H1 (cell line): Measurements from ENCODE around the gene P2RX6. TPM values are rescaled to one million over a fixed set of nuclear protein-coding genes. Genes with fewer than 3 reads are reported as not detected.

Experiments used
- CTCF ChIA-PET: fragments of 300-600 bp; sonication (Branson Sonifier 250); formaldehyde crosslinking; loops from one replicate; lab custom pipeline; 2021; ENCODE audit not compliant: partially characterized antibody; lab: Charles Lee
- POLR2A ChIA-PET: fragments of 300-600 bp; sonication (Branson Sonifier 250); formaldehyde crosslinking; loops from one replicate; lab custom pipeline; 2021; ENCODE audit warnings: inconsistent platforms; ENCODE audit not compliant: partially characterized antibody; lab: Charles Lee
- DNase-seq, 2 experiments: peaks; one replicate each; pipeline versions ENCODE4 v3.0.0 to v3.0.0-alpha.2; 2010 to 2022; ENCODE audit warnings: low spot score in 2 of 2, low read depth in 1 of 2, mixed read lengths in 1 of 2
- FAIRE-seq: peaks from 2 replicates; lab custom pipeline; 2011; peaks lifted over from hg19 to GRCh38; lab: Jason Lieb, UNC
- H2AFZ ChIP-seq: 2 replicates; pipeline ENCODE4 v1.8.1; 2012; ENCODE audit warnings: low read length, inconsistent platforms
- H2AK5ac ChIP-seq: 2 replicates; pipeline ENCODE4 v1.6.1; 2013; ENCODE audit warnings: low read depth, low read length
- H2BK120ac ChIP-seq: replicated peaks from 2 replicates; pipeline ENCODE3; 2013; ENCODE audit warnings: low read depth, low read length, inconsistent platforms
- H2BK12ac ChIP-seq: 2 replicates; pipeline ENCODE4 v1.6.1; 2013; ENCODE audit warnings: low read depth, low read length
- H2BK15ac ChIP-seq: 2 replicates; pipeline ENCODE4 v1.6.1; 2013; ENCODE audit warnings: low read length
- H2BK20ac ChIP-seq: 2 replicates; pipeline ENCODE4 v1.6.1; 2013; ENCODE audit warnings: low read length
- H2BK5ac ChIP-seq: 2 replicates; pipeline ENCODE4 v1.6.1; 2013; ENCODE audit warnings: low read depth, low read length
- H3K14ac ChIP-seq: 2 replicates; pipeline ENCODE4 v1.6.1; 2013; ENCODE audit warnings: inconsistent platforms; ENCODE audit not compliant: insufficient read length
- H3K18ac ChIP-seq: 2 replicates; pipeline ENCODE4 v1.6.1; 2013; ENCODE audit warnings: low read length; ENCODE audit errors: extremely low read depth
- H3K23ac ChIP-seq: 2 replicates; pipeline ENCODE4 v1.6.1; 2013; ENCODE audit warnings: inconsistent platforms; ENCODE audit not compliant: insufficient read length
- H3K23me2 ChIP-seq: 2 replicates; pipeline ENCODE4 v1.6.1; 2013; ENCODE audit warnings: low read depth, low read length
- H3K27ac ChIP-seq: 2 replicates; pipeline ENCODE4 v1.6.1; 2011; ENCODE audit warnings: low read depth, low read length, inconsistent platforms
- H3K27me3 ChIP-seq, 4 experiments: replicated peaks in 1 of 4; 1 replicate in 1 of 4; 2 replicates in 3 of 4; pipeline versions ENCODE4 v1.6.1 to v1.8.1; 2011 to 2013; ENCODE audit warnings: low read length in 3 of 4, mild to moderate bottlenecking in 3 of 4, inconsistent platforms in 2 of 4, mixed read lengths in 2 of 4, moderate library complexity in 1 of 4; ENCODE audit not compliant: control insufficient read depth in 3 of 4, insufficient read depth in 3 of 4; ENCODE audit errors: extremely low read depth in 1 of 4
- H3K36me3 ChIP-seq, 4 experiments: 2 replicates each; pipeline versions ENCODE4 v1.6.1 to v1.8.1; 2011 to 2013; ENCODE audit warnings: mild to moderate bottlenecking in 4 of 4, low read length in 3 of 4, moderate library complexity in 2 of 4, control low read depth in 1 of 4, inconsistent platforms in 1 of 4; ENCODE audit not compliant: insufficient read depth in 4 of 4, control insufficient read depth in 2 of 4
- H3K4ac ChIP-seq: replicated peaks from 2 replicates; pipeline ENCODE3; 2013; ENCODE audit warnings: low read length, low read depth, mixed read lengths, inconsistent platforms; ENCODE audit not compliant: insufficient read length
- H3K4me1 ChIP-seq, 4 experiments: replicated peaks in 1 of 4; 1 replicate in 1 of 4; 2 replicates in 3 of 4; pipeline versions ENCODE4 v1.6.1 to v1.8.1; 2011 to 2013; ENCODE audit warnings: low read length in 3 of 4, inconsistent platforms in 2 of 4, mixed read lengths in 1 of 4; ENCODE audit not compliant: insufficient read depth in 4 of 4, control insufficient read depth in 3 of 4
- H3K4me2 ChIP-seq, 2 experiments: 2 replicates each; pipeline versions ENCODE4 v1.6.1 to v1.8.1; 2011 to 2013; ENCODE audit warnings: low read depth in 2 of 2, low read length in 2 of 2, control low read depth in 1 of 2, inconsistent platforms in 1 of 2, mild to moderate bottlenecking in 1 of 2; ENCODE audit not compliant: insufficient read depth in 1 of 2
- H3K4me3 ChIP-seq, 4 experiments: fragments of 200-600, 300-600 bp in 1 of 4; sonication (generic), shearing (Covaris generic), sonication (Bioruptor Twin) in 1 of 4; 2 replicates each; pipeline versions ENCODE4 v1.5.1 to v1.8.1; 2011 to 2016; ENCODE audit warnings: low read length in 4 of 4, low read depth in 3 of 4, control low read depth in 2 of 4, inconsistent platforms in 2 of 4, mild to moderate bottlenecking in 2 of 4, mixed read lengths in 1 of 4, moderate library complexity in 1 of 4; ENCODE audit not compliant: insufficient read depth in 2 of 4; ENCODE audit errors: extremely low read depth in 1 of 4
- H3K56ac ChIP-seq: replicated peaks from 2 replicates; pipeline ENCODE3; 2013; ENCODE audit warnings: low read depth, mild to moderate bottlenecking, mixed read lengths, low read length, inconsistent platforms; ENCODE audit not compliant: insufficient read length
- H3K79me1 ChIP-seq: 2 replicates; pipeline ENCODE4 v1.6.1; 2013; ENCODE audit warnings: low read depth, low read length, control low read depth
- H3K79me2 ChIP-seq, 2 experiments: 2 replicates each; pipeline versions ENCODE4 v1.6.1 to v1.8.1; 2012 to 2013; ENCODE audit warnings: low read length in 2 of 2, mild to moderate bottlenecking in 2 of 2, inconsistent platforms in 1 of 2; ENCODE audit not compliant: insufficient read depth in 2 of 2, control insufficient read depth in 1 of 2
- H3K9ac ChIP-seq, 4 experiments: replicated peaks in 1 of 4; 1 replicate in 1 of 4; 2 replicates in 3 of 4; pipeline versions ENCODE4 v1.6.1 to v1.8.1; 2011 to 2013; ENCODE audit warnings: low read depth in 3 of 4, low read length in 3 of 4, control low read depth in 2 of 4, mild to moderate bottlenecking in 2 of 4, moderate library complexity in 2 of 4, inconsistent platforms in 1 of 4; ENCODE audit errors: extremely low read depth in 1 of 4
- H3K9me3 ChIP-seq, 2 experiments: 2 replicates each; pipeline versions ENCODE4 v1.6.1 to v1.8.1; 2012 to 2013; ENCODE audit warnings: mild to moderate bottlenecking in 2 of 2, moderate library complexity in 2 of 2, control low read depth in 1 of 2, inconsistent platforms in 1 of 2, low read depth in 1 of 2, low read length in 1 of 2, mixed read lengths in 1 of 2; ENCODE audit not compliant: insufficient read depth in 2 of 2
- H4K20me1 ChIP-seq, 2 experiments: replicated peaks in 1 of 2; 2 replicates each; pipeline versions ENCODE3 to v1.8.1; 2011 to 2013; ENCODE audit warnings: inconsistent platforms in 2 of 2, low read length in 2 of 2, mild to moderate bottlenecking in 1 of 2; ENCODE audit not compliant: insufficient read depth in 2 of 2, control insufficient read depth in 1 of 2
- H4K5ac ChIP-seq: 2 replicates; pipeline ENCODE4 v1.6.1; 2013; ENCODE audit warnings: low read length, low read depth, mixed read lengths, inconsistent platforms; ENCODE audit not compliant: insufficient read length
- H4K8ac ChIP-seq: 2 replicates; pipeline ENCODE4 v1.8.0; 2013; ENCODE audit warnings: mild to moderate bottlenecking, moderate library complexity, low read length, inconsistent platforms; ENCODE audit not compliant: insufficient read depth; ENCODE audit errors: extremely low read depth
- H4K91ac ChIP-seq: replicated peaks from 2 replicates; pipeline ENCODE3; 2013; ENCODE audit warnings: low read length, mixed read lengths, inconsistent platforms; ENCODE audit not compliant: insufficient read length
- ASH2L ChIP-seq: fragments of 200-600, 300-600 bp; sonication (generic); IDR thresholded peaks from one replicate; pipeline ENCODE4 v1.7.1; 2017; ENCODE audit warnings: low read length
- CHD2 ChIP-seq: IDR thresholded peaks from 2 replicates; pipeline ENCODE4 v1.6.1; 2012; ENCODE audit warnings: low read length, improper control_type of control experiment
- EZH2 ChIP-seq: fragments of 200-600 bp; sonication (generic); IDR thresholded peaks from 2 replicates; pipeline ENCODE4 v1.7.1; 2012; ENCODE audit warnings: low read depth, mild to moderate bottlenecking, moderate library complexity, low read length, inconsistent platforms; ENCODE audit not compliant: severe bottlenecking
- GABPA ChIP-seq: IDR thresholded peaks from 2 replicates; pipeline ENCODE4 v1.6.1; 2011; ENCODE audit warnings: mild to moderate bottlenecking, low read length, moderate library complexity, borderline replicate concordance; ENCODE audit not compliant: insufficient read depth
- GTF2F1 ChIP-seq: IDR thresholded peaks from 2 replicates; pipeline ENCODE4 v1.6.1; 2012; ENCODE audit warnings: low read depth, low read length, improper control_type of control experiment, borderline replicate concordance
- KDM5A ChIP-seq: fragments of 200-600 bp; IDR thresholded peaks from 2 replicates; pipeline ENCODE4 v1.7.1; 2012; ENCODE audit warnings: mild to moderate bottlenecking, low read length, inconsistent platforms, mixed read lengths
- PHF8 ChIP-seq: fragments of 200-600 bp; sonication (generic); conservative IDR thresholded peaks from 2 replicates; pipeline ENCODE4 v1.7.1; 2012; ENCODE audit warnings: low read depth, mild to moderate bottlenecking, inconsistent platforms, low read length, moderate library complexity
- SAP30 ChIP-seq: fragments of 300-600 bp; sonication (generic); IDR thresholded peaks from 2 replicates; pipeline ENCODE4 v1.7.1; 2012; ENCODE audit warnings: low read length, moderate library complexity, mild to moderate bottlenecking, inconsistent platforms; ENCODE audit not compliant: insufficient read depth, insufficient replicate concordance
- SIRT6 ChIP-seq: IDR thresholded peaks from one replicate; pipeline ENCODE4 v1.7.1; 2012; ENCODE audit warnings: low read length, inconsistent platforms
- TEAD4 ChIP-seq: IDR thresholded peaks from 2 replicates; pipeline ENCODE4 v1.6.1; 2012; ENCODE audit warnings: low read depth, low read length, inconsistent platforms, mixed read lengths
- WGBS, 2 experiments: shearing (Covaris generic) in 1 of 2; methylation state at CpG; one replicate each; pipeline versions ENCODE4 v1.1.6 to v1.1.7; 2013 to 2015; ENCODE audit warnings: low lambda C conversion rate in 2 of 2, mixed read lengths in 2 of 2, inconsistent platforms in 1 of 2, low coverage in 1 of 2, missing lambda C conversion rate in 1 of 2; ENCODE audit not compliant: insufficient replicate concordance in 2 of 2, insufficient coverage in 1 of 2, insufficient read length in 1 of 2; ENCODE audit errors: extremely low coverage in 1 of 2, missing lambda C conversion rate in 1 of 2; 5-methylcytosine and 5-hydroxymethylcytosine counted together
- polyA plus RNA-seq, 7 experiments: library from polyadenylated mRNA; depleted of rRNA in 3 of 7; stranded (reverse) in 5 of 7; unstranded in 2 of 7; fragments of >200 nt in 5 of 7; fragments of 200-250 nt in 2 of 7; gene quantifications; 1 replicate in 5 of 7; 2 replicates in 1 of 7; 4 replicates in 1 of 7; pipeline versions ENCODE4 v1.2.1 to v1.2.3, GENCODE V29; 2011 to 2013; ENCODE audit warnings: missing spikeins in 2 of 7, mixed read lengths in 2 of 7
- total RNA-seq: library from RNA; stranded (reverse); fragmentation: NEBNext Ultra II Directional; extraction: Animal tissue kit (Norgen Biotek cat#: 25700); gene quantifications from 2 replicates; pipeline ENCODE4 v1.2.1, GENCODE V29; 2021
- TF ChIP-seq, protein P1 (sequence below): IDR thresholded peaks from 2 replicates; pipeline ENCODE4 v1.6.1; 2011; ENCODE audit warnings: low read length, improper control_type of control experiment

P2RX6 gene
- total and polyA plus RNA-seq, 2 of the 8 experiments (the other 6 are each of a cell fraction or from before 2014, with no cell fraction given), result 0.09 TPM; not detected in 1

DNA sequence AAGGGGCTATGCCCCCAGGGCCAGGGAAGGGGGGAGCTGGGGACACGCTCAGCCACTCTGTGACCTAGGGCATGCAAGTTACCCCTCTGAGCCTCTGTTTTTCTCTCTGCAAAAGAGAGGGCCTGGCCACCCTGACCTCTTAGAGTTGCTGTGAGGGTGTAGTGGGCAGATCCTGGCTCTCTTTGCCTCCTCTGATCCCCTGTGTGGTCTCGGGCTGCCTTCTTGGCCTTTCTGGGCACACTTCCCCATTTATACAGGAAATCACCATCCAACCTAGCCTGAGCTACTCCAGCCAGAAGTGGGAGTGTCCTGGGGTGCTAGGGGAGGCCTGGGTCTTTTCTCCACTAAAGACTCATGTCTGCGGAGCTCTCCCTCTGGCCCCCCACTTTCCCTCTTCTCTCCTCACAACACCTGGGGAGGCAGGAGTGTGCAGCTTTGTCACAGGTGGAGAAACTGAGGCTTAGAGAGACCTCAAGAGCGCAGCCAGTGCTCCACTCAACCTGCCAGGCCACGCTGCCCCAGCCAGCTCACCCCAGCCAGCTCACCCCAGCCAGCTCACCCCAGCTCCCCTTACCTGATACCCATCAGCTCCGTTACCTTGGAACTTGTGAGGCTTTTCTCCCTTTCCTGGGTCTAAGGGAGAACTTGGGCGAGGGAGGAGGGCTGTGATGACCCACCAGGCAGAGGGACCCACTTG, 46.5 kb upstream of the P2RX6 start:
- Histone ChIP-seq H2BK5ac (no peak overlapping the region), H4K8ac (no peak overlapping the region), H3K9ac (no peak overlapping the region), H2AFZ (no peak overlapping the region), H2BK20ac (no peak overlapping the region), H3K4ac (no peak overlapping the region), H3K79me2 (no peaks in the 10 kb centered on the region), H2AK5ac (no peak overlapping the region), H4K20me1 (peaks cover 6 to 10% of the 10 kb centered on the region in 2 experiments), H3K14ac (no peak overlapping the region), H2BK120ac (no peak overlapping the region), H3K23me2 (peaks cover 2% of the 10 kb centered on the region; the same call in 1 of the 2 replicates), H3K23ac (no peak overlapping the region), H4K5ac (no peak overlapping the region), H3K18ac (no peak overlapping the region; the same call in 1 of the 2 replicates), H3K56ac (no peak overlapping the region), H4K91ac (no peak overlapping the region), H2BK12ac (0 out of 2 replicates have a peak overlapping the region, but pooled peaks have one; percentile 39), H3K79me1 (no peaks in the 10 kb centered on the region), H2BK15ac (no peak overlapping the region), H3K4me2 (peak overlapping the region; percentile 30 to 35; a peak in 1 of 4 replicates), H3K36me3 (no peaks in the 10 kb centered on the region), H3K4me1 (peaks cover 0 to 19% (median 13%) of the 10 kb centered on the region in 4 experiments; a peak in 6 of 7 replicates), H3K9me3 (no peaks in the 10 kb centered on the region), H3K27me3 (peaks cover 31 to 64% (median 50%) of the 10 kb centered on the region in 4 experiments), H3K4me3 (peak overlapping the region in 1 of 4 experiments; percentile 39; a peak in 2 of 8 replicates), H3K27ac (no peak overlapping the region)
- FAIRE-seq (no peak), DNase-seq (peak in 1 of 2 experiments; percentile 54)
- ChIA-PET POLR2A (interaction anchor here (0.7 to 2.2 kb wide), 5 partner anchors 10 to 78 kb away, joined by 3 to 15 read pairs (median 5); no protein-coding TSS in a partner anchor), CTCF (interaction anchor here (0.7 to 10.9 kb wide), 6 partner anchors 10 to 83 kb away, joined by 3 to 115 read pairs (median 8); partner anchors contain the start of gene THAP7)
- WGBS, 2 experiments, result 72% methylated on average over 3 of the region's 7 CpGs; no CpG with 5 or more reads in 1 of the 2 experiments
- TF ChIP-seq CHD2 (no peak), GABPA (no peak), PHF8 (no peak), GTF2F1 (no peak), SAP30 (no peak), ASH2L (no peak), TEAD4 (no peak), SIRT6 (no peak), KDM5A (no peak), EZH2 (no peak)
- TF ChIP-seq, protein P1, sequence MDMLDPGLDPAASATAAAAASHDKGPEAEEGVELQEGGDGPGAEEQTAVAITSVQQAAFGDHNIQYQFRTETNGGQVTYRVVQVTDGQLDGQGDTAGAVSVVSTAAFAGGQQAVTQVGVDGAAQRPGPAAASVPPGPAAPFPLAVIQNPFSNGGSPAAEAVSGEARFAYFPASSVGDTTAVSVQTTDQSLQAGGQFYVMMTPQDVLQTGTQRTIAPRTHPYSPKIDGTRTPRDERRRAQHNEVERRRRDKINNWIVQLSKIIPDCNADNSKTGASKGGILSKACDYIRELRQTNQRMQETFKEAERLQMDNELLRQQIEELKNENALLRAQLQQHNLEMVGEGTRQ, result no peak
